SK-N-SH (cell line): ENCODE results near the gene LRRC38. TPM values are rescaled to one million over a fixed set of nuclear protein-coding genes. Genes with fewer than 3 reads are reported as not detected.
A peak's percentile ranks its signal among the peaks of the same experiment; 100 is the strongest.

Source experiments
- CTCF ChIA-PET: fragments of 300-600, 350-600 bp; formaldehyde crosslinking; extraction: SDS; loops from one replicate; lab custom pipeline; 2021; lab: Yijun Ruan, JAX
- POLR2A ChIA-PET: fragments of 350-600 bp; sonication (Branson Sonifier 250); formaldehyde crosslinking; extraction: SDS; loops from one replicate; lab custom pipeline; 2020; ENCODE audit warnings: antibody characterized with exemption, inconsistent platforms; lab: Yijun Ruan, JAX
- DNase-seq: peaks from one replicate; pipeline ENCODE4 v3.0.0; 2012
- H2AFZ ChIP-seq: fragments of 200-600 bp; sonication (generic); 2 replicates; pipeline ENCODE4 v1.8.1; 2016; ENCODE audit warnings: antibody characterized with exemption, mild to moderate bottlenecking, low read depth
- H3F3A ChIP-seq: fragments of 200-600 bp; sonication (generic); replicated peaks from 2 replicates; pipeline ENCODE3; 2016; ENCODE audit warnings: antibody characterized with exemption, mild to moderate bottlenecking; ENCODE audit not compliant: insufficient read depth
- H3K27ac ChIP-seq, 2 experiments: fragments of 200-500 bp in 1 of 2; fragments of 200-600 bp in 1 of 2; sonication (Bioruptor generic) in 1 of 2; sonication (generic), shearing (Covaris generic) in 1 of 2; 2 replicates each; pipeline versions ENCODE4 v1.5.1 to v1.6.1; 2014 to 2016; ENCODE audit warnings: low read depth in 2 of 2, inconsistent platforms in 1 of 2, low read length in 1 of 2, mild to moderate bottlenecking in 1 of 2, mixed read lengths in 1 of 2
- H3K27me3 ChIP-seq: fragments of 200-600 bp; sonication (generic), shearing (Covaris generic); 2 replicates; pipeline ENCODE4 v1.6.1; 2016; ENCODE audit warnings: mixed run types; ENCODE audit not compliant: insufficient read depth
- H3K36me3 ChIP-seq, 2 experiments: fragments of 200-500 bp in 1 of 2; fragments of 200-600 bp in 1 of 2; sonication (Bioruptor generic) in 1 of 2; sonication (generic) in 1 of 2; replicated peaks in 1 of 2; 2 replicates each; pipeline versions ENCODE3 to v1.5.1; 2014 to 2016; ENCODE audit warnings: low read length in 1 of 2, mild to moderate bottlenecking in 1 of 2; ENCODE audit not compliant: insufficient read depth in 2 of 2, control insufficient read depth in 1 of 2
- H3K4me1 ChIP-seq, 2 experiments: fragments of 200-500 bp in 1 of 2; fragments of 200-600 bp in 1 of 2; sonication (Bioruptor generic) in 1 of 2; sonication (generic), shearing (Covaris generic) in 1 of 2; 2 replicates each; pipeline versions ENCODE4 v1.5.1 to v1.6.1; 2014 to 2016; ENCODE audit warnings: low read depth in 1 of 2, low read length in 1 of 2, mixed run types in 1 of 2; ENCODE audit not compliant: insufficient read depth in 2 of 2, control insufficient read depth in 1 of 2
- H3K4me2 ChIP-seq: fragments of 200-600 bp; sonication (generic), shearing (Covaris generic); 2 replicates; pipeline ENCODE4 v1.6.1; 2017; ENCODE audit warnings: mixed run types
- H3K4me3 ChIP-seq, 2 experiments: fragments of 200-500 bp in 1 of 2; fragments of 200-600 bp in 1 of 2; sonication (Bioruptor generic) in 1 of 2; sonication (generic), shearing (Covaris generic) in 1 of 2; 2 replicates each; pipeline versions ENCODE4 v1.5.1 to v1.8.1; 2014 to 2016; ENCODE audit warnings: low read depth in 2 of 2, inconsistent platforms in 1 of 2, low read length in 1 of 2, mild to moderate bottlenecking in 1 of 2, mixed read lengths in 1 of 2, moderate library complexity in 1 of 2
- H3K79me2 ChIP-seq: fragments of 200-600 bp; sonication (generic); 2 replicates; pipeline ENCODE4 v1.8.1; 2017; ENCODE audit warnings: mild to moderate bottlenecking; ENCODE audit not compliant: insufficient read depth
- H3K9ac ChIP-seq: fragments of 200-600 bp; sonication (generic); 2 replicates; pipeline ENCODE4 v1.6.1; 2017; ENCODE audit warnings: mixed run types
- H3K9me2 ChIP-seq: fragments of 200-600 bp; sonication (generic); 2 replicates; pipeline ENCODE4 v1.6.1; 2017; ENCODE audit warnings: mixed run types
- H3K9me3 ChIP-seq: fragments of 200-600 bp; sonication (generic); 2 replicates; pipeline ENCODE4 v1.6.1; 2017; ENCODE audit warnings: mixed run types, mild to moderate bottlenecking, moderate library complexity
- H4K20me1 ChIP-seq: fragments of 200-600 bp; sonication (generic); 2 replicates; pipeline ENCODE4 v1.6.1; 2017; ENCODE audit warnings: mild to moderate bottlenecking, mixed run types; ENCODE audit not compliant: insufficient read depth
- EZH2phosphoT487 ChIP-seq: fragments of 200-600 bp; sonication (generic); IDR thresholded peaks from 2 replicates; pipeline ENCODE4 v1.6.1; 2017; ENCODE audit warnings: low read depth, mixed run types, mild to moderate bottlenecking, antibody characterized with exemption, moderate library complexity, borderline replicate concordance
- GABPA ChIP-seq: IDR thresholded peaks from 2 replicates; pipeline ENCODE4 v1.4.0; 2012; ENCODE audit warnings: low read depth, mild to moderate bottlenecking
- GATA2 ChIP-seq: sonication (generic); formaldehyde crosslinking; IDR thresholded peaks from 2 replicates; pipeline ENCODE4 v1.5.0; 2020; ENCODE audit warnings: mild to moderate bottlenecking, missing genetic modification reagents
- IRF3 ChIP-seq: fragments of 150-350 bp; IDR thresholded peaks from 2 replicates; pipeline ENCODE4 v1.6.1; 2016; ENCODE audit warnings: mild to moderate bottlenecking, low read depth, low read length
- NFIC ChIP-seq: IDR thresholded peaks from 2 replicates; pipeline ENCODE4 v1.4.0; 2012; ENCODE audit warnings: borderline replicate concordance
- NRF1 ChIP-seq: IDR thresholded peaks from 2 replicates; pipeline ENCODE4 v1.6.1; 2012; ENCODE audit warnings: low read depth, mild to moderate bottlenecking, low read length
- PBX3 ChIP-seq: IDR thresholded peaks from 2 replicates; pipeline ENCODE4; 2012
- POLR2AphosphoS5 ChIP-seq: IDR thresholded peaks from 2 replicates; pipeline ENCODE4 v1.6.1; 2012; ENCODE audit warnings: low read depth, low read length
- RFX5 ChIP-seq: IDR thresholded peaks from 2 replicates; pipeline ENCODE4 v1.6.1; 2012; ENCODE audit warnings: mild to moderate bottlenecking, improper control_type of control experiment, low read length
- TAF1 ChIP-seq: IDR thresholded peaks from 2 replicates; pipeline ENCODE4 v1.6.1; 2012; ENCODE audit warnings: low read depth, mild to moderate bottlenecking, low read length, moderate library complexity, borderline replicate concordance
- TEAD4 ChIP-seq: IDR thresholded peaks from 2 replicates; pipeline ENCODE4 v1.4.0; 2012; ENCODE audit warnings: mild to moderate bottlenecking, borderline replicate concordance; ENCODE audit not compliant: insufficient read depth
- WGBS: methylation state at CpG from one replicate; pipeline ENCODE4 v1.1.6; 2017; ENCODE audit warnings: low lambda C conversion rate; 5-methylcytosine and 5-hydroxymethylcytosine counted together
- polyA plus RNA-seq, 3 experiments: library from polyadenylated mRNA; depleted of rRNA; stranded (reverse); fragments of >200 nt; gene quantifications; 2 replicates each; pipeline ENCODE4 v1.2.3, GENCODE V29; 2012
- TF ChIP-seq, protein P1 (sequence below): fragments of 150-350 bp; IDR thresholded peaks from 2 replicates; pipeline ENCODE4 v1.6.1; 2017; ENCODE audit warnings: antibody characterized with exemption, low read length, low read depth, borderline replicate concordance
- TF ChIP-seq, protein P2 (sequence below): fragments of 200-600 bp; sonication (generic); IDR thresholded peaks from 2 replicates; pipeline ENCODE4 v1.6.1; 2017; ENCODE audit warnings: antibody characterized with exemption, mild to moderate bottlenecking, moderate library complexity
- TF ChIP-seq, protein P3 (sequence below): IDR thresholded peaks from 2 replicates; pipeline ENCODE4 v1.4.0; 2012; ENCODE audit warnings: low read depth, borderline replicate concordance

Gene LRRC38
- polyA plus RNA-seq, 1 of the 3 experiments (the other 2 are of a cell fraction), result 0.02 TPM

DNA sequence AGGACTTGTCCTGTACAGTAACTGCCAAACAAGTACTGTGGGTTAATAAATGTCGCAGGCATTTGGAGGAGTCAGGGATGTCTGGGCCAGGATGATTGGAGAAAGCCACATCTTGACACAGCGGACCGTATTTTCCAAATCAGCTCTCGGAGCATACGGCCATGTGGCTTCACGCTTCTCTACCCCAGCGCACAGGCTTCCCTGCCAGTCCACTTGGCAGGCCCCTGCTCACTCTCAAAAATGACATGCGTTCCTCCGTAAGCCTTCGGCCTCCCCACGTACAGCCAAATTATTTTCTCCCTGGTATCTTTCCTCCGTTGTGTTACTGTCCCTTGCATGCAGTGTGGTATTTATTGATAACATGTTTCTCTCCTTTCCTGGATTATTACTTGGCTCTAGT lies 7.2 kb upstream of the LRRC38 start:
- no peak overlapping the region for H2AFZ ChIP-seq
- no peak for DNase-seq
- H3K9me3 ChIP-seq, result no peaks in the 10 kb centered on the region
- no peaks in the 10 kb centered on the region for H3K9me2 ChIP-seq
- H3K4me2 ChIP-seq, result no peak overlapping the region
- no peak overlapping the region for H3K27ac ChIP-seq
- H3K9ac ChIP-seq, result no peak overlapping the region
- H3K4me1 ChIP-seq, result no peaks in the 10 kb centered on the region
- no peaks in the 10 kb centered on the region for H3F3A ChIP-seq
- H4K20me1 ChIP-seq, result no peaks in the 10 kb centered on the region
- H3K36me3 ChIP-seq, result no peaks in the 10 kb centered on the region
- H3K4me3 ChIP-seq, result no peak overlapping the region
- WGBS, result 7% methylated on average over 12 of the region's 12 CpGs
- ChIA-PET POLR2A (no interaction called here), CTCF (no interaction called here)
- TF ChIP-seq GATA2 (no peak), POLR2AphosphoS5 (no peak), TEAD4 (no peak)
- TF ChIP-seq, protein P1, sequence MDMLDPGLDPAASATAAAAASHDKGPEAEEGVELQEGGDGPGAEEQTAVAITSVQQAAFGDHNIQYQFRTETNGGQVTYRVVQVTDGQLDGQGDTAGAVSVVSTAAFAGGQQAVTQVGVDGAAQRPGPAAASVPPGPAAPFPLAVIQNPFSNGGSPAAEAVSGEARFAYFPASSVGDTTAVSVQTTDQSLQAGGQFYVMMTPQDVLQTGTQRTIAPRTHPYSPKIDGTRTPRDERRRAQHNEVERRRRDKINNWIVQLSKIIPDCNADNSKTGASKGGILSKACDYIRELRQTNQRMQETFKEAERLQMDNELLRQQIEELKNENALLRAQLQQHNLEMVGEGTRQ, result no peak
- H3K79me2 ChIP-seq, result no peaks in the 10 kb centered on the region
- H3K27me3 ChIP-seq, result peaks cover under 1% of the 10 kb centered on the region; the same call in 1 of the 2 replicates

DNA sequence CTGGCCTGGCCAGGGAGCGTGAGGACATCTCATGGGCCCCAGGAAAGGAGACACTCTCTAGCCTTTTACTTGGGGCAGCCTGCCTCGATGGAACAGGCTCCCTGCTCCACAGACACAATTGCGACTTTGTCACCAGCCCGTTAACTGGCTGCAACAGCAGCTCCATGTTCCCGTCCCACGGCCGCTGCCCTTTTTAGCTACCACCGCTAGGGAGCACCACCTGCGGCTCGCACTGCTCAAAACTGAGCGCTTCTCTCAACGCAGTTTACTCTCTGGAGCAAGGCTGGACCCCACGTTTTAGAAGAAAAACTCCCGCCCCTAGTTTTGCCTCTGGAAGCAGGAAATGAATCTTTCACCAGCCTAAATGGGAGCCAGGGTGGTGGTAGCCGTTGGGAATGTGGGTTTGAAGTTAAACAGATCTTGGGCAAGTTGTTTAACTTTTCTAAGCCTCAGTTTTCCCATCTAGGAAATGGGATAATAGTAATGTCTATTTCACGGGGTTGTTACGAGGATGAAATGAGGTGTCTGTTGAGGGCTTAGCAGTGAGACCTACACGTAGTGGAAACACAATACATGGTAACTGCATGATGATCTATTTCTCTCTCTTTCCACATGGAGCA lies 3.5 kb upstream of the LRRC38 start:
- no peak for TF ChIP-seq NFIC
- TF ChIP-seq, protein P2, sequence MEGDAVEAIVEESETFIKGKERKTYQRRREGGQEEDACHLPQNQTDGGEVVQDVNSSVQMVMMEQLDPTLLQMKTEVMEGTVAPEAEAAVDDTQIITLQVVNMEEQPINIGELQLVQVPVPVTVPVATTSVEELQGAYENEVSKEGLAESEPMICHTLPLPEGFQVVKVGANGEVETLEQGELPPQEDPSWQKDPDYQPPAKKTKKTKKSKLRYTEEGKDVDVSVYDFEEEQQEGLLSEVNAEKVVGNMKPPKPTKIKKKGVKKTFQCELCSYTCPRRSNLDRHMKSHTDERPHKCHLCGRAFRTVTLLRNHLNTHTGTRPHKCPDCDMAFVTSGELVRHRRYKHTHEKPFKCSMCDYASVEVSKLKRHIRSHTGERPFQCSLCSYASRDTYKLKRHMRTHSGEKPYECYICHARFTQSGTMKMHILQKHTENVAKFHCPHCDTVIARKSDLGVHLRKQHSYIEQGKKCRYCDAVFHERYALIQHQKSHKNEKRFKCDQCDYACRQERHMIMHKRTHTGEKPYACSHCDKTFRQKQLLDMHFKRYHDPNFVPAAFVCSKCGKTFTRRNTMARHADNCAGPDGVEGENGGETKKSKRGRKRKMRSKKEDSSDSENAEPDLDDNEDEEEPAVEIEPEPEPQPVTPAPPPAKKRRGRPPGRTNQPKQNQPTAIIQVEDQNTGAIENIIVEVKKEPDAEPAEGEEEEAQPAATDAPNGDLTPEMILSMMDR, result peak; percentile 48
- POLR2A ChIA-PET, result no interaction called here

GRCh38 chr1:13516606-13517005 lies 2.8 kb upstream of the LRRC38 start:
- Histone ChIP-seq H4K20me1 (no peaks in the 10 kb centered on the region), H3K27me3 (peaks cover 23% of the 10 kb centered on the region; the same call in 1 of the 2 replicates), H2AFZ (no peak overlapping the region), H3K4me2 (no peak overlapping the region), H3K9me2 (no peaks in the 10 kb centered on the region), H3K27ac (no peak overlapping the region), H3F3A (no peaks in the 10 kb centered on the region), H3K9ac (no peak overlapping the region), H3K4me3 (no peak overlapping the region), H3K9me3 (no peaks in the 10 kb centered on the region), H3K36me3 (no peaks in the 10 kb centered on the region), H3K4me1 (no peaks in the 10 kb centered on the region), H3K79me2 (no peaks in the 10 kb centered on the region)
- no peak for DNase-seq
- WGBS, result 32% methylated on average over 10 of the region's 10 CpGs
- ChIA-PET CTCF (no interaction called here), POLR2A (no interaction called here)
- TF ChIP-seq IRF3, result no peak
- TF ChIP-seq EZH2phosphoT487, result no peak
- TF ChIP-seq, protein P3, sequence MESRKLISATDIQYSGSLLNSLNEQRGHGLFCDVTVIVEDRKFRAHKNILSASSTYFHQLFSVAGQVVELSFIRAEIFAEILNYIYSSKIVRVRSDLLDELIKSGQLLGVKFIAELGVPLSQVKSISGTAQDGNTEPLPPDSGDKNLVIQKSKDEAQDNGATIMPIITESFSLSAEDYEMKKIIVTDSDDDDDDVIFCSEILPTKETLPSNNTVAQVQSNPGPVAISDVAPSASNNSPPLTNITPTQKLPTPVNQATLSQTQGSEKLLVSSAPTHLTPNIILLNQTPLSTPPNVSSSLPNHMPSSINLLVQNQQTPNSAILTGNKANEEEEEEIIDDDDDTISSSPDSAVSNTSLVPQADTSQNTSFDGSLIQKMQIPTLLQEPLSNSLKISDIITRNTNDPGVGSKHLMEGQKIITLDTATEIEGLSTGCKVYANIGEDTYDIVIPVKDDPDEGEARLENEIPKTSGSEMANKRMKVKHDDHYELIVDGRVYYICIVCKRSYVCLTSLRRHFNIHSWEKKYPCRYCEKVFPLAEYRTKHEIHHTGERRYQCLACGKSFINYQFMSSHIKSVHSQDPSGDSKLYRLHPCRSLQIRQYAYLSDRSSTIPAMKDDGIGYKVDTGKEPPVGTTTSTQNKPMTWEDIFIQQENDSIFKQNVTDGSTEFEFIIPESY, result no peak
- no peak for TF ChIP-seq PBX3
- no peak for TF ChIP-seq TAF1
- TF ChIP-seq RFX5, result no peak
- no peak for TF ChIP-seq POLR2AphosphoS5
- no peak for TF ChIP-seq GATA2
- no peak for TF ChIP-seq GABPA
- no peak for TF ChIP-seq NRF1

More for the DNA sequence above, 3.5 kb upstream of the LRRC38 start:
- Histone ChIP-seq H4K20me1 (no peaks in the 10 kb centered on the region), H3K27ac (no peak overlapping the region), H3K9ac (no peak overlapping the region), H2AFZ (no peak overlapping the region), H3K27me3 (peaks cover 23% of the 10 kb centered on the region; the same call in 1 of the 2 replicates), H3K4me1 (no peaks in the 10 kb centered on the region), H3K9me2 (no peaks in the 10 kb centered on the region), H3F3A (no peaks in the 10 kb centered on the region), H3K4me2 (no peak overlapping the region), H3K9me3 (no peaks in the 10 kb centered on the region), H3K79me2 (no peaks in the 10 kb centered on the region), H3K36me3 (no peaks in the 10 kb centered on the region), H3K4me3 (no peak overlapping the region)
- CTCF ChIA-PET, result no interaction called here
- DNase-seq, result peak; percentile 30
- 4% methylated on average over 15 of the region's 18 CpGs for WGBS
